ENCODE measurements around the gene TMEM131L.

GRCh38 chr4:153494562-153494961 lies 28.4 kb downstream of the TMEM131L start:
- TF ChIP-seq CTCF (IDR thresholded peaks at IDR 0.05; ENCODE audit: low read depth, low read length, poor library complexity, severe bottlenecking) (no peak), EZH2phosphoT487 (IDR thresholded peaks at IDR 0.05; ENCODE audit: borderline replicate concordance, low read length) (no peak)
